Lung (tissue), 12 donors: ENCODE data around the gene FTCD. TPM values are rescaled to one million over a fixed set of nuclear protein-coding genes. Genes with fewer than 3 reads are reported as not detected.
"Not testable (repeated sequence)": the region's sequence is repeated elsewhere in the genome, so short reads cannot be mapped to it uniquely, and the experiment has no call there.

Experiments used
- ATAC-seq: fragments of 200-7000 bp; cut with Tn5 transposase; one replicate; pipeline ENCODE4 v1.9.1; 2020; ENCODE audit warnings: moderate number of reproducible peaks; ENCODE audit not compliant: insufficient read depth, low FRiP score
- DNase-seq, 3 donors: peaks; one replicate each; pipeline ENCODE4 v3.0.0-alpha.2; 2013 to 2017
- H3K27ac ChIP-seq, 2 donors: one replicate each; pipeline ENCODE4 v1.5.1; 2013; ENCODE audit warnings: mild to moderate bottlenecking in 2 of 2, moderate library complexity in 2 of 2, control low read depth in 1 of 2, inconsistent platforms in 1 of 2, low read depth in 1 of 2, low read length in 1 of 2
- H3K27me3 ChIP-seq, 3 donors: one replicate each; pipeline ENCODE4 v1.5.1; 2013; ENCODE audit warnings: low read length in 2 of 3; ENCODE audit not compliant: control insufficient read depth in 3 of 3, insufficient read depth in 3 of 3
- H3K36me3 ChIP-seq, 4 donors: one replicate each; pipeline ENCODE4 v1.5.1; 2013; ENCODE audit warnings: low read length in 4 of 4, mild to moderate bottlenecking in 1 of 4, moderate library complexity in 1 of 4; ENCODE audit not compliant: control insufficient read depth in 4 of 4, insufficient read depth in 4 of 4
- H3K4me1 ChIP-seq, 5 donors: one replicate each; pipeline ENCODE4 v1.5.1; 2013; ENCODE audit warnings: low read length in 5 of 5, mild to moderate bottlenecking in 2 of 5, moderate library complexity in 1 of 5; ENCODE audit not compliant: control insufficient read depth in 5 of 5, insufficient read depth in 5 of 5
- H3K4me3 ChIP-seq: one replicate; pipeline ENCODE4 v1.5.1; 2013; ENCODE audit warnings: mild to moderate bottlenecking, control low read depth, moderate library complexity
- H3K9ac ChIP-seq, 2 donors: one replicate each; pipeline ENCODE4 v1.5.1; 2013; ENCODE audit warnings: low read length in 2 of 2, control low read depth in 1 of 2; ENCODE audit not compliant: insufficient read depth in 1 of 2
- H3K9me3 ChIP-seq, 4 donors: one replicate each; pipeline ENCODE4 v1.5.1; 2013; ENCODE audit warnings: low read length in 3 of 4, mild to moderate bottlenecking in 1 of 4, moderate library complexity in 1 of 4; ENCODE audit not compliant: control insufficient read depth in 4 of 4, insufficient read depth in 3 of 4
- CTCF ChIP-seq: IDR thresholded peaks from 2 replicates; pipeline ENCODE4 v1.5.1; 2012; ENCODE audit warnings: mild to moderate bottlenecking; ENCODE audit errors: control extremely low read depth, extremely low read depth
- WGBS, 2 donors: extraction: QIAGEN DNeasy Blood & Tissue Kit; methylation state at CpG; one replicate each; pipeline ENCODE4 v1.1.7; 2013; 5-methylcytosine and 5-hydroxymethylcytosine counted together
- polyA plus RNA-seq, 2 donors: library from polyadenylated mRNA; stranded (reverse); fragments of 200-250 nt; gene quantifications; one replicate each; pipeline ENCODE4 v1.2.1, GENCODE V29; 2013
- total RNA-seq, 2 donors: library from RNA; depleted of rRNA in 1 of 2; stranded (reverse); fragments of >200 nt in 1 of 2; gene quantifications; one replicate each; pipeline ENCODE4 v1.2.1, GENCODE V29; 2014 to 2021
- donor health status: control.
- donor health status: control.
- donor health status: Bipolar disorder and iron deficiency.
- donor health status: healthy.
- donor health status: DM: yes; HTN: yes; CAD: no.

Gene FTCD
- total and polyA plus RNA-seq, 4 donors = 0.03 to 0.43 (median 0.20) TPM

- Histone ChIP-seq H3K4me1 (peaks cover 0 to 6% (median 0%) of the 10 kb centered on the region in 5 donors), H3K9me3 (peaks cover 0 to 1% (median 0%) of the 10 kb centered on the region in 4 donors), H3K27ac (no peak overlapping the region), H3K4me3 (no peak overlapping the region), H3K9ac (no peak overlapping the region), H3K27me3 (peaks cover 0 to 5% (median 0%) of the 10 kb centered on the region in 3 donors), H3K36me3 (no peaks in the 10 kb centered on the region)
- ATAC-seq (no peak), DNase-seq (no peak)
- TF ChIP-seq CTCF = no peak
- 51 to 52% methylated on average over 4 of the region's 4 CpGs for WGBS, 2 donors
Observed at GRCh38 chr21:46144464-46145070, 10.8 kb downstream of the FTCD start.

- peaks cover 0 to 6% (median 0%) of the 10 kb centered on the region in 5 donors for H3K4me1 ChIP-seq
- DNase-seq (no peak), ATAC-seq (no peak)
- TF ChIP-seq CTCF = no peak
- H3K9ac ChIP-seq = no peak overlapping the region
- H3K9me3 ChIP-seq = peaks cover 0 to 3% (median 0%) of the 10 kb centered on the region in 4 donors
- no peaks in the 10 kb centered on the region for H3K36me3 ChIP-seq
- no peak overlapping the region for H3K27ac ChIP-seq
- H3K4me3 ChIP-seq = no peak overlapping the region
- peaks cover 0 to 5% (median 0%) of the 10 kb centered on the region in 3 donors for H3K27me3 ChIP-seq
- WGBS, 2 donors = 85 to 86% methylated on average over 21 of the region's 21 CpGs
Observed at GRCh38 chr21:46142582-46143473, 12.6 kb downstream of the FTCD start.

- H3K9ac ChIP-seq = no peak overlapping the region
Observed at GRCh38 chr21:46141767-46142581, 13.4 kb downstream of the FTCD start.

GRCh38 chr21:46140352-46141003, 14.9 kb downstream of the FTCD start:
- not testable (repeated sequence) for H3K4me3 ChIP-seq, H3K9me3 ChIP-seq, H3K27me3 ChIP-seq, DNase-seq, H3K36me3 ChIP-seq, H3K9ac ChIP-seq, ATAC-seq, H3K27ac ChIP-seq
- peaks cover 0 to 12% (median 0%) of the 10 kb centered on the region in 5 donors for H3K4me1 ChIP-seq
- WGBS, 2 donors = 52 to 80% methylated on average over 29 of the region's 29 CpGs

More at GRCh38 chr21:46141767-46142581, 13.4 kb downstream of the FTCD start:
- no peak for TF ChIP-seq CTCF
- WGBS, 2 donors = 92 to 96% methylated on average over 45 of the region's 45 CpGs
- Histone ChIP-seq H3K36me3 (no peaks in the 10 kb centered on the region), H3K4me3 (no peak overlapping the region), H3K4me1 (peaks cover 0 to 6% (median 0%) of the 10 kb centered on the region in 5 donors), H3K27me3 (peaks cover 0 to 5% (median 0%) of the 10 kb centered on the region in 3 donors), H3K27ac (no peak overlapping the region), H3K9me3 (peaks cover 0 to 3% (median 0%) of the 10 kb centered on the region in 4 donors)
- DNase-seq (no peak), ATAC-seq (no peak)
